Measurements from ENCODE around the gene PXK. TPM values are rescaled to one million over a fixed set of nuclear protein-coding genes. Genes with fewer than 3 reads are reported as not detected.

Gene PXK
- total RNA-seq, 2 experiments from 2014 or later, result 22.2 to 23.6 TPM

DNA sequence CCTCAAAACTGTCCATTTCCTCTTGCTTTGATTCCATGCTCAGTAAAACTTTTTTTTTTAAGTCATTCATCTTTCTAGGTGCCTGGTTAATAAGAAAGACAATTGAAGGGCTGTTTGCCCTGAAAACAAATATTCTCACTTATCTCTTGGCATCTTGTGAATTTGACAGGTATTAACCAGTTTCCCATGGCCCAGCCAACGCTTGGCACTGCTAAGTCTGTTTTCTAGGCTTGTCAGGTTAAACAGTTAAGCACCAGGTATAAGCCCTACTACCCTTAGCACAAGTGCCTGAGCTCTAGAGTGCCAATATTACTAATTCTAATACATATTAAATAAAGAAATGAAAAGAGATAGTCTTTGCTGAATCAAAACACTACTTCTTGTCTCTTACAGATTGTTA, 36.3 kb downstream of the PXK start:
- Mint-ChIP-seq H3K9me3 (no peaks in the 10 kb centered on the region), H3K27me3 (no peaks in the 10 kb centered on the region), H3K27ac (no peak overlapping the region), H3K4me1 (ENCODE audit: low read depth) (peaks cover 23% of the 10 kb centered on the region), H3K36me3 (ENCODE audit: low read depth) (peaks cover 13% of the 10 kb centered on the region), H3K4me3 (no peak overlapping the region)
- ATAC-seq (no peak), DNase-seq (no peak)
- ChIA-PET POLR2A (no interaction called here), CTCF (interaction anchor here (0.9 kb wide), 1 partner anchor 63 kb away, joined by 3 read pairs; the partner anchor contains the start of genes HTD2 and RPP14)
- intact Hi-C loops (cut with micrococcal nuclease), result no loop called here
- TF ChIP-seq, protein P1, sequence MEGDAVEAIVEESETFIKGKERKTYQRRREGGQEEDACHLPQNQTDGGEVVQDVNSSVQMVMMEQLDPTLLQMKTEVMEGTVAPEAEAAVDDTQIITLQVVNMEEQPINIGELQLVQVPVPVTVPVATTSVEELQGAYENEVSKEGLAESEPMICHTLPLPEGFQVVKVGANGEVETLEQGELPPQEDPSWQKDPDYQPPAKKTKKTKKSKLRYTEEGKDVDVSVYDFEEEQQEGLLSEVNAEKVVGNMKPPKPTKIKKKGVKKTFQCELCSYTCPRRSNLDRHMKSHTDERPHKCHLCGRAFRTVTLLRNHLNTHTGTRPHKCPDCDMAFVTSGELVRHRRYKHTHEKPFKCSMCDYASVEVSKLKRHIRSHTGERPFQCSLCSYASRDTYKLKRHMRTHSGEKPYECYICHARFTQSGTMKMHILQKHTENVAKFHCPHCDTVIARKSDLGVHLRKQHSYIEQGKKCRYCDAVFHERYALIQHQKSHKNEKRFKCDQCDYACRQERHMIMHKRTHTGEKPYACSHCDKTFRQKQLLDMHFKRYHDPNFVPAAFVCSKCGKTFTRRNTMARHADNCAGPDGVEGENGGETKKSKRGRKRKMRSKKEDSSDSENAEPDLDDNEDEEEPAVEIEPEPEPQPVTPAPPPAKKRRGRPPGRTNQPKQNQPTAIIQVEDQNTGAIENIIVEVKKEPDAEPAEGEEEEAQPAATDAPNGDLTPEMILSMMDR (IDR thresholded peaks at IDR 0.05), result no peak

DNA sequence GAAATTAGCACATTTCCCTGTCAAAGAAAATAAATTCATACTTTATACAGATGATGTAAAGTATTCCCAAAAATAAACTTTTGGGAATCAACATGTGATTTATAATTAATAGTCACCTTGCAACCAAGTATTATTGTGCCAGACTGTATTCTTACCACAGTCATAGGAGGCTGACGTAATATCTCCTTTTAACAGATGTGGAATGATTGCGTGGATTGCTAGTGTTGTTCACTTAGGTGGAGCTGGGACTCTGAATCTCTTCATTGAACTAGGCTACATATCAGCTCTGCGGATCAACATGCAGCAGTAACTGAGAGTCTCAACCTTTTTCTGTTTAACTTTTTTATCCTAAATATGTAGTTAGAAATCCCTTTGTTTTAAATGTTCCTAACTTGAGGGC, 37.2 kb downstream of the PXK start:
- intact Hi-C loops (cut with micrococcal nuclease), result no loop called here
- Mint-ChIP-seq H3K27me3 (no peaks in the 10 kb centered on the region), H3K9me3 (no peaks in the 10 kb centered on the region), H3K27ac (no peak overlapping the region), H3K36me3 (ENCODE audit: low read depth) (peaks cover 11% of the 10 kb centered on the region), H3K4me1 (ENCODE audit: low read depth) (peaks cover 17% of the 10 kb centered on the region), H3K4me3 (no peak overlapping the region)
- no peak for DNase-seq
- ChIA-PET CTCF (no interaction called here), POLR2A (no interaction called here)
- TF ChIP-seq, protein P1 (IDR thresholded peaks at IDR 0.05), result no peak
- no peak for ATAC-seq

DNA sequence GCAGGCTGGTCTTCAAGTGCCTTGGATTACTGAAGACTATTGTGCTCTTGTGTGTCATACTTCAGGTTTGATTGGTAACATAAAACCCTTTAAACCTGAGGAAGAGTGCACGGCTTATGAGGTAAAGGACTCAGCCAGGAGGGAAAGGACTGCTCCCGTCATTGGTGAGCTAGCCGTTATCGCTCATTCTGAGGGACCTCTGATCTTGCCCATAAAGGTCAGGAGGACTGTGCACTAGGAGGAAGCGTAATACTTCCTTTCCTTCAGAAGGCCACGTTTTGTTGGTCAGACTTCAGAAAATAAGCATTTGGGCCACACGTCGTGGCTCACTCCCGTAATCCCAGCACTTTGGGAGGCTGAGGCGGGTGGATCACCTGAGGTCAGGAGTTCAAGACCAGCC, 37.7 kb downstream of the PXK start:
- ChIA-PET CTCF (no interaction called here), POLR2A (no interaction called here)
- Mint-ChIP-seq H3K27ac (no peak overlapping the region), H3K4me3 (no peak overlapping the region), H3K9me3 (no peaks in the 10 kb centered on the region), H3K36me3 (ENCODE audit: low read depth) (peaks cover 11% of the 10 kb centered on the region), H3K4me1 (ENCODE audit: low read depth) (peaks cover 12% of the 10 kb centered on the region), H3K27me3 (no peaks in the 10 kb centered on the region)
- TF ChIP-seq, protein P1 (IDR thresholded peaks at IDR 0.05), result no peak
- ATAC-seq, result no peak
- DNase-seq, result no peak
- intact Hi-C loops (cut with micrococcal nuclease), result no loop called here

DNA sequence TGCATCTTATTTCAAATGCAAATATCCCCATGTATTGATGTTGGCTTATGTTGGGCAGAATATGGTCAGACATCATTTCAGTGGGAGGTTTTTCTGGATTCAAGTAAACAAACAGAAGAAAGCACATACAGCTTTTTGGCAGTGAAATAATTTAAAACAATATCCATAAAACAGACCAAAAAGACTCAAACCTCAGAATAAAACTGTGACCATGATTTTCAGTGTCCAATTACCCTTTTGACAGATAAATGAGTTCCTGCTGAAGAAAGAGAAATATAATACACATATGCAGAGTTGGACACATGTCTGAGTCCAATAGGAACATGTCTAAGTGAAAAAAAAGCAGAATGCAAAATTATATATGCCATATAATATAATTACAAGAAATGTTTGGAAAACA, 39.1 kb downstream of the PXK start:
- CTCF ChIA-PET, result no interaction called here
- H3K4me3 Mint-ChIP-seq, result no peak overlapping the region
- ATAC-seq, result no peak

DNA sequence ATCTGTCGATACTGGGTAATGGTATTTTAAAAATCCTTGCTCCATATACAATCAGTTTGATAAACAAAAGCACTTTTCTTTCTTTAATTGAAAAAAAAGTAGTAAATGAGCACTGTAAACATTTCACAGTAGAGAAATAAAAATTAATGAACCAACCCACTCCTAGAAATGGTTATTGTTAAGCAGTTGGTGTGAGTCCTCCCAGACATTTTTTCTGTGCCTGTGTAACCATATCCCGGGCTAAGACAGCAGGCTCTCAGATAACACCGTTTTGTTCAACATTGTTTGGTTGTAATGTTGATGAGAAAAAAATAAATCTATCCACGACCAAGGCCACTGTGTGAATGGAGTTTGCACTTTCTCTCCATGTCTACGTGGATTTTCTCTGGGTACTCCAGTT, 42.6 kb downstream of the PXK start:
- POLR2A ChIA-PET, result no interaction called here
- no peak overlapping the region for H3K4me3 Mint-ChIP-seq
- no peaks in the 10 kb centered on the region for H3K27me3 Mint-ChIP-seq
- H3K27ac Mint-ChIP-seq, result no peak overlapping the region
- no peak for ATAC-seq
- intact Hi-C loops (cut with micrococcal nuclease), result no loop called here
- H3K9me3 Mint-ChIP-seq, result no peaks in the 10 kb centered on the region
- H3K36me3 Mint-ChIP-seq (ENCODE audit: low read depth), result peaks cover 3% of the 10 kb centered on the region
- DNase-seq, result no peak
- TF ChIP-seq, protein P1 (IDR thresholded peaks at IDR 0.05), result no peak
- H3K4me1 Mint-ChIP-seq (ENCODE audit: low read depth), result no peaks in the 10 kb centered on the region
- CTCF ChIA-PET, result no interaction called here

More for the DNA sequence above, 39.1 kb downstream of the PXK start:
- Mint-ChIP-seq H3K36me3 (ENCODE audit: low read depth) (peaks cover 11% of the 10 kb centered on the region), H3K27me3 (no peaks in the 10 kb centered on the region), H3K27ac (no peak overlapping the region), H3K9me3 (no peaks in the 10 kb centered on the region), H3K4me1 (ENCODE audit: low read depth) (peaks cover 3% of the 10 kb centered on the region)
- TF ChIP-seq, protein P1 (IDR thresholded peaks at IDR 0.05), result no peak
- no peak for DNase-seq
- intact Hi-C loops (cut with micrococcal nuclease), result no loop called here
- POLR2A ChIA-PET, result no interaction called here

Measured in activated CD8-positive, alpha-beta T cell treated with anti-CD3 and anti-CD28 coated beads for 36 hours (primary cell).